DND-41 (cell line): Measurements from ENCODE around the gene CCDC116.
"Not testable (repeated sequence)": the region's sequence is repeated elsewhere in the genome, so short reads cannot be mapped to it uniquely, and the experiment has no call there.

Experiments used
- ATAC-seq: fragments of 200-7000 bp; cut with Tn5 transposase; 3 replicates; pipeline ENCODE4 v1.9.1; 2021; ENCODE audit warnings: low read depth; ENCODE audit not compliant: insufficient read depth
- DNase-seq: peaks from one replicate; pipeline ENCODE4 v3.0.0-alpha.2; 2020
- H2AFZ ChIP-seq: 2 replicates; pipeline ENCODE4 v1.6.0; 2012; ENCODE audit warnings: low read depth, low read length
- H3K27ac ChIP-seq: 2 replicates; pipeline ENCODE4 v1.5.1; 2012; ENCODE audit warnings: low read length, inconsistent platforms
- H3K27me3 ChIP-seq: fragments of 200-600 bp; sonication (generic); 2 replicates; pipeline ENCODE4 v1.6.0; 2012; ENCODE audit warnings: low read length, mild to moderate bottlenecking, inconsistent platforms; ENCODE audit not compliant: insufficient read depth, poor library complexity
- H3K36me3 ChIP-seq: 2 replicates; pipeline ENCODE4 v1.5.1; 2012; ENCODE audit warnings: low read length, inconsistent platforms; ENCODE audit not compliant: insufficient read depth
- H3K4me1 ChIP-seq: 2 replicates; pipeline ENCODE4 v1.5.1; 2012; ENCODE audit warnings: mild to moderate bottlenecking, low read length; ENCODE audit not compliant: insufficient read depth
- H3K4me2 ChIP-seq: 2 replicates; pipeline ENCODE4 v1.6.0; 2012; ENCODE audit warnings: mild to moderate bottlenecking, moderate library complexity, low read length, inconsistent platforms; ENCODE audit not compliant: insufficient read depth
- H3K4me3 ChIP-seq, 2 experiments: fragments of 200-600 bp in 1 of 2; shearing (Covaris generic) in 1 of 2; 2 replicates each; pipeline ENCODE4 v1.5.1; 2012 to 2016; ENCODE audit warnings: inconsistent platforms in 2 of 2, low read length in 2 of 2, mild to moderate bottlenecking in 2 of 2, low read depth in 1 of 2, moderate library complexity in 1 of 2
- H3K79me2 ChIP-seq: 2 replicates; pipeline ENCODE4 v1.6.0; 2012; ENCODE audit warnings: low read length, inconsistent platforms; ENCODE audit not compliant: insufficient read depth
- H3K9ac ChIP-seq: 2 replicates; pipeline ENCODE4 v1.6.0; 2012; ENCODE audit warnings: low read depth, mild to moderate bottlenecking, inconsistent platforms, low read length, moderate library complexity
- H3K9me3 ChIP-seq: 2 replicates; pipeline ENCODE4 v1.5.1; 2012; ENCODE audit warnings: low read length, moderate library complexity, mild to moderate bottlenecking, inconsistent platforms; ENCODE audit not compliant: insufficient read depth, severe bottlenecking
- H4K20me1 ChIP-seq: 2 replicates; pipeline ENCODE4 v1.6.0; 2012; ENCODE audit warnings: low read length; ENCODE audit not compliant: insufficient read depth
- CTCF ChIP-seq: IDR thresholded peaks from 2 replicates; pipeline ENCODE4 v1.5.1; 2012; ENCODE audit warnings: borderline replicate concordance, low read length, moderate library complexity, mild to moderate bottlenecking; ENCODE audit not compliant: poor library complexity, severe bottlenecking; ENCODE audit errors: extremely low read depth
- EZH2 ChIP-seq: IDR thresholded peaks from 3 replicates; pipeline ENCODE4 v1.6.1; 2012; ENCODE audit warnings: borderline replicate concordance, low read depth, mild to moderate bottlenecking, moderate library complexity, low read length, inconsistent platforms; ENCODE audit not compliant: severe bottlenecking

The CCDC116 gene

GRCh38 chr22:21673534-21674321 lies 41.2 kb downstream of the CCDC116 start:
- Histone ChIP-seq H3K9ac (no peak overlapping the region), H3K4me1 (no peaks in the 10 kb centered on the region), H3K36me3 (peaks cover 68% of the 10 kb centered on the region), H3K9me3 (no peaks in the 10 kb centered on the region), H2AFZ (no peak overlapping the region), H3K79me2 (peaks cover 18% of the 10 kb centered on the region), H3K4me3 (no peak overlapping the region), H3K4me2 (no peak overlapping the region), H3K27ac (no peak overlapping the region), H4K20me1 (peaks cover 5% of the 10 kb centered on the region; the same call in 1 of the 2 replicates), H3K27me3 (no peaks in the 10 kb centered on the region)
- no peak for TF ChIP-seq CTCF
- TF ChIP-seq EZH2, result no peak
- ATAC-seq, result no peak
- no peak for DNase-seq

- Histone ChIP-seq H3K36me3 (peaks cover 65% of the 10 kb centered on the region), H3K27ac (no peak overlapping the region)
Observed at GRCh38 chr22:21674638-21675245, 42.2 kb downstream of the CCDC116 start.

GRCh38 chr22:21677606-21678443 lies 45.3 kb downstream of the CCDC116 start:
- H3K36me3 ChIP-seq, result peaks cover 63% of the 10 kb centered on the region
- ATAC-seq, result no peak
- H3K4me2 ChIP-seq, result no peak overlapping the region
- H3K4me1 ChIP-seq, result no peaks in the 10 kb centered on the region
- no peaks in the 10 kb centered on the region for H3K9me3 ChIP-seq
- DNase-seq, result no peak
- H3K9ac ChIP-seq, result no peak overlapping the region
- no peak overlapping the region for H2AFZ ChIP-seq
- H3K4me3 ChIP-seq, result no peak overlapping the region
- H3K27ac ChIP-seq, result no peak overlapping the region
- peaks cover 7% of the 10 kb centered on the region; the same call in 1 of the 2 replicates for H4K20me1 ChIP-seq
- TF ChIP-seq EZH2 (no peak), CTCF (no peak)
- H3K27me3 ChIP-seq, result no peaks in the 10 kb centered on the region
- no peaks in the 10 kb centered on the region for H3K79me2 ChIP-seq

More at GRCh38 chr22:21674638-21675245, 42.2 kb downstream of the CCDC116 start:
- DNase-seq (no peak), ATAC-seq (no peak)
- no peak overlapping the region for H3K4me2 ChIP-seq
- H3K9me3 ChIP-seq, result no peaks in the 10 kb centered on the region
- H3K79me2 ChIP-seq, result peaks cover 10% of the 10 kb centered on the region
- peaks cover 5% of the 10 kb centered on the region; the same call in 1 of the 2 replicates for H4K20me1 ChIP-seq
- no peak overlapping the region for H3K9ac ChIP-seq
- H3K4me1 ChIP-seq, result no peaks in the 10 kb centered on the region
- H3K27me3 ChIP-seq, result no peaks in the 10 kb centered on the region
- no peak overlapping the region for H3K4me3 ChIP-seq
- H2AFZ ChIP-seq, result no peak overlapping the region
- TF ChIP-seq EZH2 (no peak), CTCF (no peak)

GRCh38 chr22:21678842-21679241 lies 46.3 kb downstream of the CCDC116 start:
- H3K36me3 ChIP-seq, result peaks cover 60% of the 10 kb centered on the region

More at GRCh38 chr22:21678842-21679241, 46.3 kb downstream of the CCDC116 start:
- not testable (repeated sequence) for H3K4me1 ChIP-seq, DNase-seq, H2AFZ ChIP-seq, H3K27ac ChIP-seq, H3K9me3 ChIP-seq, H3K9ac ChIP-seq, H3K4me3 ChIP-seq, H3K79me2 ChIP-seq, H3K27me3 ChIP-seq, ATAC-seq, H3K4me2 ChIP-seq, H4K20me1 ChIP-seq
